Chondrocyte (in vitro differentiated cells): ENCODE results near the gene IDI1. TPM values are rescaled to one million over a fixed set of nuclear protein-coding genes. Genes with fewer than 3 reads are reported as not detected.
"Not testable (repeated sequence)": the region's sequence is repeated elsewhere in the genome, so short reads cannot be mapped to it uniquely, and the experiment has no call there.

Experiments
- DNase-seq: peaks from one replicate; pipeline ENCODE4 v3.0.0; 2021; ENCODE audit warnings: mixed read lengths, low spot score
- H3K27ac Mint-ChIP-seq: one replicate; pipeline ENCODE4 v1.8.0; 2021; ENCODE audit warnings: mild to moderate bottlenecking, moderate library complexity, mixed read lengths; ENCODE audit not compliant: unreplicated experiment
- H3K27me3 Mint-ChIP-seq: 2 replicates; pipeline ENCODE4 v1.8.0; 2021; ENCODE audit warnings: low read depth, mixed read lengths
- H3K36me3 Mint-ChIP-seq: 2 replicates; pipeline ENCODE4 v1.8.0; 2021; ENCODE audit warnings: low read depth, mixed read lengths
- H3K4me1 Mint-ChIP-seq: 2 replicates; pipeline ENCODE4 v1.8.0; 2021; ENCODE audit warnings: low read depth, mild to moderate bottlenecking, mixed read lengths
- H3K4me3 Mint-ChIP-seq: one replicate; pipeline ENCODE4 v1.8.0; 2021; ENCODE audit warnings: mild to moderate bottlenecking, moderate library complexity, mixed read lengths; ENCODE audit not compliant: unreplicated experiment
- H3K9me3 Mint-ChIP-seq: 2 replicates; pipeline ENCODE4 v1.8.0; 2021; ENCODE audit warnings: low read depth, mixed read lengths
- total RNA-seq: library from RNA; stranded (reverse); gene quantifications from 3 replicates; pipeline ENCODE4 v1.2.1, GENCODE V29; 2021
- TF ChIP-seq, protein P1 (sequence below): fragments of 200-600 bp; sonication (generic); IDR thresholded peaks from 2 replicates; pipeline ENCODE4 v1.5.0; 2021; ENCODE audit warnings: antibody characterized with exemption, mild to moderate bottlenecking, moderate library complexity

IDI1 gene
- total RNA-seq, 1 donor from 2014 or later, result 40.6 TPM

DNA sequence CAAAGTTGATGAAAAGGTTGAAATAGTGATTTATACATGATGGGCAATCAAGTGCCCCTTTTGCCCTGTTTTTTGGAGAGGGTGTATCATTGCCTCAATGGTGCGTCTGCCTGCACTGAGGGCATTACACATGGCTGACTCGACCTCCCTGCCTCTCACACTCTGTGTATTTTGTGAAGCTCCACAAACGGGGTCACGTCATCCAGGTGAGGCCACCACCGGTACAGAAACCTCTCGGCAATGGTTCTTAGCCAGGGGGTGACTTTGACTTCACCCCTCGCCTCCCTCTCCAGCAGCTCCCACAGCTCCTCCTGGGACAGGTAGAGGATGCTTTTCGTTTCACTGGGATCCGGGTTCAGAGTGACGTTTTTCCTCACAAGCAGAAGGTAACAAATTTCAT, 29.6 kb downstream of the IDI1 start:
- no peak for DNase-seq
- no peaks in the 10 kb centered on the region for H3K27me3 Mint-ChIP-seq
- no peaks in the 10 kb centered on the region for H3K9me3 Mint-ChIP-seq
- TF ChIP-seq, protein P1, sequence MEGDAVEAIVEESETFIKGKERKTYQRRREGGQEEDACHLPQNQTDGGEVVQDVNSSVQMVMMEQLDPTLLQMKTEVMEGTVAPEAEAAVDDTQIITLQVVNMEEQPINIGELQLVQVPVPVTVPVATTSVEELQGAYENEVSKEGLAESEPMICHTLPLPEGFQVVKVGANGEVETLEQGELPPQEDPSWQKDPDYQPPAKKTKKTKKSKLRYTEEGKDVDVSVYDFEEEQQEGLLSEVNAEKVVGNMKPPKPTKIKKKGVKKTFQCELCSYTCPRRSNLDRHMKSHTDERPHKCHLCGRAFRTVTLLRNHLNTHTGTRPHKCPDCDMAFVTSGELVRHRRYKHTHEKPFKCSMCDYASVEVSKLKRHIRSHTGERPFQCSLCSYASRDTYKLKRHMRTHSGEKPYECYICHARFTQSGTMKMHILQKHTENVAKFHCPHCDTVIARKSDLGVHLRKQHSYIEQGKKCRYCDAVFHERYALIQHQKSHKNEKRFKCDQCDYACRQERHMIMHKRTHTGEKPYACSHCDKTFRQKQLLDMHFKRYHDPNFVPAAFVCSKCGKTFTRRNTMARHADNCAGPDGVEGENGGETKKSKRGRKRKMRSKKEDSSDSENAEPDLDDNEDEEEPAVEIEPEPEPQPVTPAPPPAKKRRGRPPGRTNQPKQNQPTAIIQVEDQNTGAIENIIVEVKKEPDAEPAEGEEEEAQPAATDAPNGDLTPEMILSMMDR, result no peak
- peaks cover 42% of the 10 kb centered on the region for H3K36me3 Mint-ChIP-seq
- H3K4me1 Mint-ChIP-seq, result no peaks in the 10 kb centered on the region
- no peak overlapping the region for H3K27ac Mint-ChIP-seq
- H3K4me3 Mint-ChIP-seq, result no peak overlapping the region

- Mint-ChIP-seq H3K36me3 (peaks cover 68% of the 10 kb centered on the region), H3K4me3 (no peak overlapping the region), H3K4me1 (no peaks in the 10 kb centered on the region), H3K27me3 (no peaks in the 10 kb centered on the region), H3K9me3 (no peaks in the 10 kb centered on the region), H3K27ac (no peak overlapping the region)
- TF ChIP-seq, protein P1, result no peak
- DNase-seq, result no peak
Measured at GRCh38 chr10:1015688-1016087, 33.2 kb downstream of the IDI1 start.

DNA sequence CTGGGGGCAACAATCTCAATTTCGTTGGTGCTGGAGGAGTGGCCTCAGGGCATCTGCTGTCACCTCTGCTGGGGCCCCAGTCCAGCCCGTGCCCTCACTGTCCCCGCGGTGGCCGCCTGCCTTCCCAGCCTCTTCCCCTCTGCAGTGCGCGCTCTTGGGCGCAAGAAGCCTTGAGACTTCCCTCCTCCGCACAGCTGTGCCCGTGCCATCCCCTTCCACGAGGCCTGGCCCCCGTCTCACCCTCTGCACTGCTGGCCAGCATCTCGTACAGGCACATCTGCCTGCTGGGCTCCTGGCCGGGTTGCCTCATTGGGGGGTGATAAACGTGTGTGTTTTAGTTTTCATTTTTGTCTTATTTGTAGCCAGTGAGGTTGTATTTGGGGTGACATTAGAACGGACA, 37.2 kb downstream of the IDI1 start:
- Mint-ChIP-seq H3K9me3 (no peaks in the 10 kb centered on the region), H3K27me3 (no peaks in the 10 kb centered on the region), H3K36me3 (peaks cover 58% of the 10 kb centered on the region)

DNA sequence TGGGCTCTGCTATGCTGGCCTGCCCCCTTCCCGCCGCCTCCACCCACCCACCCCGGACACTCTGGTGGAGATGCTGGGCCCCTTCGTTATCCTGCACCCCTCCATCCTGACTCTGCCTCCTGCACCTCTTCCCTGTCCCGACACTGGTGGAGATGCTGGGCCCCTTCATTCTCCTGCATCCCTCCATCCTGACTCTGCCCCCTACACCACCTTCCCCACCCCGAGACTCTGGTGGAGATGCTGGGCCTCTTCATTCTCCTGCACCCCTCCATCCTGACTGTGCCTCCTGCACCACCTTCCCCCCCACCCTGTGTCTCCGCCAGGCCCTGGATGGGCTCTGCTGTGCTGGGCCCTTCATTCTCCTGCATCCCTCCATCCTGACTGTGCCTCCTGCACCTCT, 38.2 kb downstream of the IDI1 start:
- TF ChIP-seq, protein P1, result no peak
- Mint-ChIP-seq H3K27ac (no peak overlapping the region), H3K9me3 (no peaks in the 10 kb centered on the region), H3K27me3 (no peaks in the 10 kb centered on the region), H3K4me1 (no peaks in the 10 kb centered on the region), H3K36me3 (peaks cover 60% of the 10 kb centered on the region), H3K4me3 (no peak overlapping the region)
- DNase-seq, result no peak

More for the DNA sequence above, 37.2 kb downstream of the IDI1 start:
- H3K4me1 Mint-ChIP-seq, result no peaks in the 10 kb centered on the region
- no peak for DNase-seq
- TF ChIP-seq, protein P1, result no peak
- no peak overlapping the region for H3K27ac Mint-ChIP-seq
- H3K4me3 Mint-ChIP-seq, result no peak overlapping the region

GRCh38 chr10:1009947-1010346, 39.0 kb downstream of the IDI1 start:
- not testable (repeated sequence) for H3K27ac Mint-ChIP-seq, DNase-seq, H3K4me1 Mint-ChIP-seq, H3K9me3 Mint-ChIP-seq, H3K27me3 Mint-ChIP-seq, H3K4me3 Mint-ChIP-seq
- H3K36me3 Mint-ChIP-seq, result peaks cover 64% of the 10 kb centered on the region

DNA sequence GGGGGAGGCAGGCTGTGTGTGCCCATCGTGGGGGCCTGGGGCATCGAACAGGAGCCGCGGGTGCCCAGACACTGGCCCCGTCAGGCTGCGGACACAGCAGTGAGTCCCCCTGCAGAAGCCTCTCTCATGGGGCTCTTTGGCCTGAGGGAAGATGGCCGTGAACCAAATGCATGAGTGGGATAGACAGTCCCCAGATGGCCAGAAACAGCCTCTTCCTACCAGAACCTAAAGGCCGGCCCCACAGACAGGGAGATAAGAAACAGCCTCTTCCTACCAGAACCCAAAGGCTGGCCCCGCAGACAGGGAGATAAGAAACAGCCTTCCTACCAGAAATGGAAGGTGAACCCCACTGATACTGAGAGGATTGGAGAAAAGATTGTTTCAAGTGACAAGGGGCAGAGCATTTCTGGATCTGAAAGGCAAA, 39.8 kb downstream of the IDI1 start:
- no peak for DNase-seq
- no peaks in the 10 kb centered on the region for H3K27me3 Mint-ChIP-seq
- no peak overlapping the region for H3K27ac Mint-ChIP-seq
- no peaks in the 10 kb centered on the region for H3K4me1 Mint-ChIP-seq
- TF ChIP-seq, protein P1, result no peak
- H3K4me3 Mint-ChIP-seq, result no peak overlapping the region
- no peaks in the 10 kb centered on the region for H3K9me3 Mint-ChIP-seq
- peaks cover 57% of the 10 kb centered on the region for H3K36me3 Mint-ChIP-seq
